ENCODE results near the gene UNC13D.
A peak's percentile ranks its signal among the peaks of the same experiment; 100 is the strongest.

UNC13D gene

DNA sequence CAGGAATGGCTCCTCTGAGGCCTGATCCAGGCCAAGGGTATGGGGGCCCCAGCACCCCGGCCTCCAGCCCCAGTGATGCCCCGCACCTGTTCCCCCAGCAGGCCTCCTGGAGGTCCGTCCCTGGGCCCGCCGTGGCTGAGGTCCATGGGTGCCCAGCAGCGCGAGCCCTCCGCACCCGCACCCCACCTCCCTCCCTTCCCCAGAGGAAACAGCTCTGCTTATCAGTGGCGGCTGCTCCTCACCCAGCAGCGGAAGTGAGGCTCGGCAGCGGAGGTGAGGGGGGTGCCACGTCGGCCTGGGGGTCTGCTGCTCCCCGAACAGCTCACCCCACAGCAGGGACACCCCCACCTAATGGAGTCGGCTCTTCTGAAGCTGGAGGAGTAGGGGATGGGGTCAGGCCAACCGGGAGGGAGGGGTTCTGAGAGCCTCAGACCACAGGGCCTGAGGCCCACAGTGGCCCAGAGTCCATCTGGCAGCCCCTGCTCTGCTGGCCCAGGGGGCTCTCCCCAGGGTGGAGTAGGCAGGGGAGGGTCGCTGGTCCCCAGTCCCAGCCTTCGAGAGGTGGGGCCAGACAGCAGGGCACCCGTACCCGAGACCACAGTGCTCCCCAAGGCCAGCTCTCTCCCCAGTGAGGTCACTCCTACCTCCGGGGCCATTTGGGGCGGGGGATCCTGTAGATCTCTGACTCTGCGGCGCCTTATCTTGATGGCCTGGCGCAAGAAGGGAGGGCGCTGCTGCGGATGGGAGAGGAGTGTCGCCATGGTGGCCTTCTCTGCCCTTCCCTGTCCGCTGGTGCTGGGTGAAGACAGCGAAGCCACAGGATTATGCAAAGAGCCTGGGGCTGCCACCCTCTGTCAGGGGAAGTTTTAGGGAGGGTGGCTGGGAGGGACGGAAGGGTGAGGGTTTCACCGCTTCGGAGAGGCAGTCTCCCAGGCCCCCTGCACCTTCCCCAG is at the start of gene UNC13D:
UNC13D (minus strand) TSS at position 828 of the 953 bp plus-strand sequence; CDS start at position 761, 67 bp downstream.
- POLR2A ChIA-PET: interaction anchor here (0.5 to 3.2 kb wide), 6 partner anchors 10 to 246 kb away, joined by 3 to 28 read pairs (median 4); partner anchors contain the start of gene WBP2
- no peaks in the 10 kb centered on the region; the same call in 1 of the 2 replicates for H3K4me1 ChIP-seq (ENCODE audit: control insufficient read depth, insufficient read depth, low read length)
- TF ChIP-seq HOXA7 (CRISPR knock-in tag; IDR thresholded peaks at IDR 0.05; ENCODE audit: borderline replicate concordance) (no peak), KLF8 (tag by site-specific recombination; IDR thresholded peaks at IDR 0.05) (no peak), ZNF623 (tag by site-specific recombination; IDR thresholded peaks at IDR 0.05) (peak; percentile 93), ZFP37 (tag by site-specific recombination; IDR thresholded peaks at IDR 0.05) (no peak), KLF17 (tag by site-specific recombination; IDR thresholded peaks at IDR 0.05) (peak; percentile 24; the same call in 1 of the 2 replicates), ZNF645 (tag by site-specific recombination; IDR thresholded peaks at IDR 0.05) (no peak), OVOL3 (tag by site-specific recombination; IDR thresholded peaks at IDR 0.05) (no peak), ZNF677 (tag by site-specific recombination; IDR thresholded peaks at IDR 0.05) (no peak), BCL11B (tag by site-specific recombination; IDR thresholded peaks at IDR 0.05; ENCODE audit: low read depth) (no peak), ZNF404 (tag by site-specific recombination; IDR thresholded peaks at IDR 0.05) (no peak), ZNF2 (tag by site-specific recombination; IDR thresholded peaks at IDR 0.05) (no peak), BCL11A (tag by site-specific recombination; IDR thresholded peaks at IDR 0.05; ENCODE audit: low read depth) (no peak)
- TF ChIP-seq, protein P1, sequence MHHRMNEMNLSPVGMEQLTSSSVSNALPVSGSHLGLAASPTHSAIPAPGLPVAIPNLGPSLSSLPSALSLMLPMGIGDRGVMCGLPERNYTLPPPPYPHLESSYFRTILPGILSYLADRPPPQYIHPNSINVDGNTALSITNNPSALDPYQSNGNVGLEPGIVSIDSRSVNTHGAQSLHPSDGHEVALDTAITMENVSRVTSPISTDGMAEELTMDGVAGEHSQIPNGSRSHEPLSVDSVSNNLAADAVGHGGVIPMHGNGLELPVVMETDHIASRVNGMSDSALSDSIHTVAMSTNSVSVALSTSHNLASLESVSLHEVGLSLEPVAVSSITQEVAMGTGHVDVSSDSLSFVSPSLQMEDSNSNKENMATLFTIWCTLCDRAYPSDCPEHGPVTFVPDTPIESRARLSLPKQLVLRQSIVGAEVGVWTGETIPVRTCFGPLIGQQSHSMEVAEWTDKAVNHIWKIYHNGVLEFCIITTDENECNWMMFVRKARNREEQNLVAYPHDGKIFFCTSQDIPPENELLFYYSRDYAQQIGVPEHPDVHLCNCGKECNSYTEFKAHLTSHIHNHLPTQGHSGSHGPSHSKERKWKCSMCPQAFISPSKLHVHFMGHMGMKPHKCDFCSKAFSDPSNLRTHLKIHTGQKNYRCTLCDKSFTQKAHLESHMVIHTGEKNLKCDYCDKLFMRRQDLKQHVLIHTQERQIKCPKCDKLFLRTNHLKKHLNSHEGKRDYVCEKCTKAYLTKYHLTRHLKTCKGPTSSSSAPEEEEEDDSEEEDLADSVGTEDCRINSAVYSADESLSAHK (tag by site-specific recombination; IDR thresholded peaks at IDR 0.05): no peak
- H3K27ac ChIP-seq (ENCODE audit: extremely low read depth, low read depth, low read length): no peak within 1 kb of the TSS
- H3K9me3 ChIP-seq (ENCODE audit: control insufficient read depth, insufficient read depth, low read depth, low read length): no peaks in the 10 kb centered on the region
- no peak within 1 kb of the TSS for H3K4me3 ChIP-seq (ENCODE audit: low read depth, low read length)
- H3K36me3 ChIP-seq (ENCODE audit: control insufficient read depth in 2 of 2, insufficient read depth in 1 of 2, low read length in 2 of 2): peaks cover 0 to 31% of the 10 kb centered on the region in 2 experiments; a peak in 1 of 3 replicates
- CTCF ChIA-PET: interaction anchor here (0.6 to 5.5 kb wide), 4 partner anchors 17 to 61 kb away, joined by 3 to 40 read pairs (median 4); no protein-coding TSS in a partner anchor

DNA sequence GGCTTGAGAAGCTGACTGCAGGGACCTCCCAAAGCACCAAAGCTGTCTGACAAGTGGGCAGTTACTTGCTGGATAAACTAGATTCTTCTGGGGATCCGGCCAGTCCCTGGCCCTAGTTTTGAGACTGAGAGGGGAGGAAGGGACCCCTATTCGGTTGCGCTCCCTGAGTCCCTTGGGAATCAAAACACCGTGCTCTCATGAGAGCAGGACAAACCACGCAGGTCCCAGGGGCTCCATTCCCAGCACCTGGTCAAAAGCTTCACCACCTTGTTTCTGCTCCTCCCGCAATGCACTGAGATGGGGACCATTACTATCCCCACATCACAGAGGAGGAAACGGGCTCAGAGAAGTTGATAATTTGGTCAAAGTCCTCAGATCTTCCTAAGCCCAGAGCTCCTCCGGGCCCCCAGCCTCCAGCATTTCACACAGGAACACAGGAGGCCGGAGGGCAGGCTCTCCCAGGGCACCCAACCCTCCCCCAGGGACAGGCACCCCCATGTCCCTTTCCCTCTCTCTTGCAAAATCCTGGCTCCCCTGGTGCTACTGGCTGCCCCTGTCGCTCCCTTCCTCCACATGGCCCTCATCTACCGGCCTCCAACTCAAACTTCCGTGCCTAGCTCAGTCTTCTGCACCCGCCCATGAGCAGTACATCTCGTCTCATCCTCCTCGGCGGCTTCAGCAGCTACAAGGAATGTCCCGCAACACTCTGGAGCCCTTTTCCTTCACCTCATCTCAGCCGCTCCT is 49.3 kb upstream of the UNC13D start:
- ChIA-PET POLR2A (interaction anchor here (0.5 to 2.2 kb wide), 8 partner anchors 11 to 88 kb away, joined by 3 to 20 read pairs (median 4); partner anchors contain the start of gene WBP2), CTCF (interaction anchor here (0.6 to 1.9 kb wide), 7 partner anchors 12 to 133 kb away, joined by 3 to 8 read pairs (median 3); partner anchors contain the start of genes CDK3 and MRPL38)
- Histone ChIP-seq H3K36me3 (ENCODE audit: control insufficient read depth in 2 of 2, insufficient read depth in 1 of 2, low read length in 2 of 2) (peaks cover 13 to 48% of the 10 kb centered on the region in 2 experiments; a peak in 2 of 3 replicates), H3K4me3 (ENCODE audit: low read depth, low read length) (no peak overlapping the region), H3K4me1 (ENCODE audit: control insufficient read depth, insufficient read depth, low read length) (peaks cover 10% of the 10 kb centered on the region), H3K9me3 (ENCODE audit: control insufficient read depth, insufficient read depth, low read depth, low read length) (no peaks in the 10 kb centered on the region), H3K27ac (ENCODE audit: extremely low read depth, low read depth, low read length) (no peak overlapping the region)
- no peak for TF ChIP-seq ZNF2 (tag by site-specific recombination; IDR thresholded peaks at IDR 0.05)
- no peak for TF ChIP-seq ZNF473 (tag by site-specific recombination; IDR thresholded peaks at IDR 0.05)
- no peak for TF ChIP-seq RBAK (tag by site-specific recombination; IDR thresholded peaks at IDR 0.05)
- no peak for TF ChIP-seq ZNF10 (tag by site-specific recombination; IDR thresholded peaks at IDR 0.05)
- TF ChIP-seq ZNF837 (tag by site-specific recombination; IDR thresholded peaks at IDR 0.05): no peak
- TF ChIP-seq, protein P2, sequence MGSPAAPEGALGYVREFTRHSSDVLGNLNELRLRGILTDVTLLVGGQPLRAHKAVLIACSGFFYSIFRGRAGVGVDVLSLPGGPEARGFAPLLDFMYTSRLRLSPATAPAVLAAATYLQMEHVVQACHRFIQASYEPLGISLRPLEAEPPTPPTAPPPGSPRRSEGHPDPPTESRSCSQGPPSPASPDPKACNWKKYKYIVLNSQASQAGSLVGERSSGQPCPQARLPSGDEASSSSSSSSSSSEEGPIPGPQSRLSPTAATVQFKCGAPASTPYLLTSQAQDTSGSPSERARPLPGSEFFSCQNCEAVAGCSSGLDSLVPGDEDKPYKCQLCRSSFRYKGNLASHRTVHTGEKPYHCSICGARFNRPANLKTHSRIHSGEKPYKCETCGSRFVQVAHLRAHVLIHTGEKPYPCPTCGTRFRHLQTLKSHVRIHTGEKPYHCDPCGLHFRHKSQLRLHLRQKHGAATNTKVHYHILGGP (tag by site-specific recombination; IDR thresholded peaks at IDR 0.05): no peak
- no peak for TF ChIP-seq ZNF530 (tag by site-specific recombination; IDR thresholded peaks at IDR 0.05; ENCODE audit: low read depth)
- TF ChIP-seq, protein P1 (tag by site-specific recombination; IDR thresholded peaks at IDR 0.05): no peak

All from HEK293 (cell line).